RWPE2 (cell line): ENCODE measurements around the gene ZDHHC3.

ENCODE experiments used
- ATAC-seq: fragments of 200-7000 bp; cut with Tn5 transposase; 3 replicates; pipeline ENCODE4 v1.9.1; 2021; ENCODE audit warnings: low read depth
- DNase-seq: peaks from one replicate; pipeline ENCODE4 v3.0.0-alpha.2; 2020; ENCODE audit warnings: low spot score
- H3K27ac ChIP-seq: fragments of 450-650 bp; 2 replicates; pipeline ENCODE4 v1.5.1; 2017; ENCODE audit warnings: mild to moderate bottlenecking; ENCODE audit not compliant: poor library complexity, severe bottlenecking
- H3K27me3 ChIP-seq: fragments of 250-450 bp; sonication (Bioruptor Pico); 2 replicates; pipeline ENCODE4 v1.5.1; 2021; ENCODE audit warnings: mild to moderate bottlenecking, moderate library complexity; ENCODE audit not compliant: insufficient read depth, poor library complexity, severe bottlenecking
- H3K36me3 ChIP-seq: fragments of 250-450 bp; sonication (Bioruptor Pico); 2 replicates; pipeline ENCODE4 v1.5.1; 2020; ENCODE audit warnings: low read depth, mild to moderate bottlenecking, moderate library complexity
- H3K4me1 ChIP-seq: fragments of 250-450 bp; sonication (Bioruptor Pico); 2 replicates; pipeline ENCODE4 v1.5.1; 2021; ENCODE audit warnings: mild to moderate bottlenecking, moderate library complexity; ENCODE audit not compliant: insufficient read depth, poor library complexity, severe bottlenecking
- H3K4me3 ChIP-seq: fragments of 250-450 bp; sonication (Bioruptor Pico); 2 replicates; pipeline ENCODE4 v1.5.1; 2021; ENCODE audit warnings: mild to moderate bottlenecking, moderate library complexity; ENCODE audit not compliant: severe bottlenecking
- H3K9me3 ChIP-seq: fragments of 250-450 bp; sonication (Bioruptor Pico); 2 replicates; pipeline ENCODE4 v1.5.1; 2021; ENCODE audit warnings: mild to moderate bottlenecking, moderate library complexity; ENCODE audit not compliant: severe bottlenecking
- CTCF ChIP-seq: fragments of 450-650 bp; IDR thresholded peaks from one replicate; pipeline ENCODE4 v1.5.1; 2017; ENCODE audit warnings: mild to moderate bottlenecking, moderate library complexity; ENCODE audit not compliant: poor library complexity, severe bottlenecking

ZDHHC3 gene

GRCh38 chr3:44906997-44907396 is 69.0 kb downstream of the ZDHHC3 start:
- no peak overlapping the region for H3K4me3 ChIP-seq
- peak; percentile 83 for DNase-seq
- H3K27ac ChIP-seq = peak overlapping the region; percentile 24
- peaks cover 9% of the 10 kb centered on the region for H3K4me1 ChIP-seq
- no peaks in the 10 kb centered on the region for H3K27me3 ChIP-seq
- H3K36me3 ChIP-seq = no peaks in the 10 kb centered on the region
- no peak for TF ChIP-seq CTCF
- H3K9me3 ChIP-seq = no peaks in the 10 kb centered on the region
- peak; percentile 96 for ATAC-seq

GRCh38 chr3:44905446-44906157 is 70.4 kb downstream of the ZDHHC3 start:
- H3K4me3 ChIP-seq = no peak overlapping the region
- no peak for ATAC-seq
- TF ChIP-seq CTCF = no peak
- no peak overlapping the region for H3K27ac ChIP-seq
- H3K9me3 ChIP-seq = no peaks in the 10 kb centered on the region
- no peaks in the 10 kb centered on the region for H3K27me3 ChIP-seq
- no peaks in the 10 kb centered on the region for H3K36me3 ChIP-seq
- peaks cover 9% of the 10 kb centered on the region for H3K4me1 ChIP-seq
- DNase-seq = no peak

GRCh38 chr3:44903751-44904150 is 72.2 kb downstream of the ZDHHC3 start:
- Histone ChIP-seq H3K9me3 (no peaks in the 10 kb centered on the region), H3K36me3 (no peaks in the 10 kb centered on the region), H3K4me1 (peaks cover 9% of the 10 kb centered on the region), H3K4me3 (no peak overlapping the region), H3K27ac (no peak overlapping the region), H3K27me3 (no peaks in the 10 kb centered on the region)
- no peak for DNase-seq
- no peak for ATAC-seq
- no peak for TF ChIP-seq CTCF

DNA sequence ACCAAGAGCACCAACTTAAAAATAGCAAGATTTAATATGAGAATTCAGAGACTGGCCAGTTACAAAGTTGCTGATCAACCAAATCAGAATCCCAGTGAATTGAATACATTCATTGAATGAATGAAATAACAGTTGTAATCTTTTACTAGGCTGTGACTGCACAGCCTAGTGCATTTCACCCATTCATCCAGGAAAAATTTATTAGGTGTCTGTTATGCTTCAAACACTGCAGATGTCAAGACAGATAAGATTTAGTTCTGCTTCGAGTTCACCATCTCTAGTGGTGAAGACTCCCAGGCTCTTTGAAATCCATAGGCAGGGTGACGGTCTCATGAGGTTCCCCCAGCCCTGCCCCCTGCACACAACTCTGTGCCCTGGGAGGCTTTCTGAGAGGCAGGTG is 72.7 kb downstream of the ZDHHC3 start:
- no peak overlapping the region for H3K4me3 ChIP-seq
- no peaks in the 10 kb centered on the region for H3K27me3 ChIP-seq
- H3K27ac ChIP-seq = no peak overlapping the region
- H3K36me3 ChIP-seq = no peaks in the 10 kb centered on the region
- DNase-seq = no peak
- no peak for ATAC-seq
- no peak for TF ChIP-seq CTCF
- no peaks in the 10 kb centered on the region for H3K9me3 ChIP-seq
- H3K4me1 ChIP-seq = peaks cover 9% of the 10 kb centered on the region

DNA sequence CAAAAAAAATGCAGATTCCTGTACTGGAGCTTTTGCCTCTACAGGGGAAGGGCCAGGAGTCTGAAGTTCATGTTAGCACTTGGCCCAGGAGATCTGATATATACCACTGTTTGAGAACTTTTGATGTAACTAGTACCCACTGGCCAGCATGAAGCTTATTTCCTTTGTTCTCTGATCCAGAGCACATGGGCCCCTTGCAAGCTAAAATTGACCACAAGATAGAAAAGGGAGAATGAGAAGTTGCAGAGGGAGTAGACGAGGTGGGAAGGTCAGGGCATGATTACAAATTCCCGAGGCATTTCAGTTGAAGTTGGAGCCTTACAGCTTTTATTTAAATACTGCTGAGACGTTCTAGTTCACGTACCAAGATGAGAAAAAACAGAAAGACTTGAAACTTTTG is 73.3 kb downstream of the ZDHHC3 start:
- Histone ChIP-seq H3K4me1 (peaks cover 9% of the 10 kb centered on the region), H3K27me3 (no peaks in the 10 kb centered on the region), H3K4me3 (no peak overlapping the region), H3K9me3 (no peaks in the 10 kb centered on the region), H3K27ac (no peak overlapping the region), H3K36me3 (no peaks in the 10 kb centered on the region)
- TF ChIP-seq CTCF = no peak
- no peak for DNase-seq
- no peak for ATAC-seq
